Activated B cell treated with CpG ODN at 0.5 μM for 24 hours (primary cell): ENCODE measurements around the gene GABARAP. TPM values are rescaled to one million over a fixed set of nuclear protein-coding genes. Genes with fewer than 3 reads are reported as not detected.
A peak's percentile ranks its signal among the peaks of the same experiment; 100 is the strongest.

Experiments
- ATAC-seq: fragments of 200-7000 bp; cut with Tn5 transposase; one replicate; pipeline ENCODE4 v1.10.0; 2021; ENCODE audit warnings: low read depth, mild to moderate bottlenecking, moderate library complexity
- CTCF ChIA-PET: fragments of 350-600 bp; sonication (Branson Sonifier 250); formaldehyde crosslinking; loops from one replicate; lab custom pipeline; 2021; ENCODE audit warnings: antibody characterized with exemption; lab: Charles Lee
- POLR2A ChIA-PET: fragments of 350-600 bp; sonication (Branson Sonifier 250); formaldehyde crosslinking; loops from one replicate; lab custom pipeline; 2021; ENCODE audit warnings: antibody characterized with exemption; lab: Charles Lee
- DNase-seq: peaks from one replicate; pipeline ENCODE4 v3.0.0; 2022
- H3K27ac Mint-ChIP-seq: one replicate; pipeline ENCODE4 v1.8.0; 2020; ENCODE audit warnings: mixed read lengths
- H3K27me3 Mint-ChIP-seq: one replicate; pipeline ENCODE4 v1.8.0; 2021; ENCODE audit warnings: mixed read lengths
- H3K36me3 Mint-ChIP-seq: one replicate; pipeline ENCODE4 v1.8.0; 2021; ENCODE audit warnings: low read depth, mixed read lengths
- H3K4me1 Mint-ChIP-seq: one replicate; pipeline ENCODE4 v1.8.0; 2021; ENCODE audit warnings: mixed read lengths
- H3K4me3 Mint-ChIP-seq: one replicate; pipeline ENCODE4 v1.8.0; 2020; ENCODE audit warnings: mild to moderate bottlenecking, mixed read lengths
- H3K9me3 Mint-ChIP-seq: one replicate; pipeline ENCODE4 v1.8.0; 2020; ENCODE audit warnings: mixed read lengths
- CTCF ChIP-seq: fragments of 200-600 bp; IDR thresholded peaks from one replicate; pipeline ENCODE4 v1.8.0; 2022; ENCODE audit warnings: antibody characterized with exemption, mild to moderate bottlenecking
- intact Hi-C: fragments of 100-400 bp; cut with micrococcal nuclease; formaldehyde crosslinking; loops from one replicate; pipeline ENCODE4 v1.15.1; 2024
- total RNA-seq: library from RNA; stranded (reverse); gene quantifications from 2 replicates; pipeline ENCODE4 v1.2.3, GENCODE V29; 2022

Gene GABARAP
- total RNA-seq, 1 donor from 2014 or later: 291 TPM

GRCh38 chr17:7266784-7267183 lies 24.5 kb upstream of the GABARAP start:
- Mint-ChIP-seq H3K27ac (no peak overlapping the region), H3K4me1 (peaks cover 19% of the 10 kb centered on the region), H3K9me3 (no peaks in the 10 kb centered on the region), H3K27me3 (peaks cover 19% of the 10 kb centered on the region), H3K4me3 (no peak overlapping the region), H3K36me3 (no peaks in the 10 kb centered on the region)
- intact Hi-C loops: no loop called here
- POLR2A ChIA-PET: interaction anchor here (0.6 to 1.5 kb wide), 2 partner anchors 30 to 134 kb away, joined by 3 to 5 read pairs; no protein-coding TSS in a partner anchor
- CTCF ChIA-PET: interaction anchor here (1.1 kb wide), 1 partner anchor 13 kb away, joined by 3 read pairs; no protein-coding TSS in a partner anchor
- no peak for ATAC-seq
- no peak for TF ChIP-seq CTCF
- no peak for DNase-seq

GRCh38 chr17:7263801-7264078 lies 21.5 kb upstream of the GABARAP start:
- Mint-ChIP-seq H3K9me3 (no peaks in the 10 kb centered on the region), H3K36me3 (peaks cover 7% of the 10 kb centered on the region), H3K4me1 (peaks cover 29% of the 10 kb centered on the region), H3K27ac (no peak overlapping the region), H3K4me3 (peak overlapping the region; percentile 77), H3K27me3 (peaks cover 17% of the 10 kb centered on the region)
- ChIA-PET CTCF (interaction anchor here (1.0 kb wide), 1 partner anchor 32 kb away, joined by 3 read pairs; no protein-coding TSS in a partner anchor), POLR2A (interaction anchor here (0.5 to 1.1 kb wide), 2 partner anchors 26 to 32 kb away, joined by 5 read pairs; no protein-coding TSS in a partner anchor)
- intact Hi-C loops: loop anchor here (5.0 kb wide), 1 partner anchor 34 kb away; no protein-coding TSS in a partner anchor
- ATAC-seq (no peak), DNase-seq (no peak)
- no peak for TF ChIP-seq CTCF

GRCh38 chr17:7262935-7263800 lies 20.9 kb upstream of the GABARAP start:
- H3K27me3 Mint-ChIP-seq: peaks cover 15% of the 10 kb centered on the region
- POLR2A ChIA-PET: interaction anchor here (0.5 to 1.1 kb wide), 2 partner anchors 26 to 31 kb away, joined by 5 read pairs; no protein-coding TSS in a partner anchor
- intact Hi-C loops: loop anchor here (5.0 kb wide), 1 partner anchor 34 kb away; no protein-coding TSS in a partner anchor
- H3K9me3 Mint-ChIP-seq: no peaks in the 10 kb centered on the region
- ATAC-seq: peak; percentile 19
- H3K27ac Mint-ChIP-seq: peak overlapping the region; percentile 30
- peaks cover 13% of the 10 kb centered on the region for H3K36me3 Mint-ChIP-seq
- DNase-seq: no peak
- CTCF ChIA-PET: interaction anchor here (1.0 kb wide), 2 partner anchors 33 to 42 kb away, joined by 3 read pairs; no protein-coding TSS in a partner anchor
- peaks cover 29% of the 10 kb centered on the region for H3K4me1 Mint-ChIP-seq
- peak overlapping the region; percentile 77 for H3K4me3 Mint-ChIP-seq
- TF ChIP-seq CTCF: no peak

GRCh38 chr17:7262192-7262934 lies 20.1 kb upstream of the GABARAP start, which contains the start of gene CLDN7:
Gene CLDN7, minus strand, starts transcription at chr17:7262478. Its CDS starts 435 bp downstream, at chr17:7262043.
- Mint-ChIP-seq H3K4me1 (peaks cover 29% of the 10 kb centered on the region), H3K27ac (peak within 1 kb of the TSS; percentile 76), H3K9me3 (no peaks in the 10 kb centered on the region), H3K36me3 (peaks cover 16% of the 10 kb centered on the region), H3K4me3 (peak within 1 kb of the TSS; percentile 77), H3K27me3 (peaks cover 15% of the 10 kb centered on the region)
- no peak for TF ChIP-seq CTCF
- POLR2A ChIA-PET: interaction anchor here (0.9 to 1.0 kb wide), 2 partner anchors 20 to 43 kb away, joined by 4 read pairs; partner anchors contain the start of gene GABARAP
- intact Hi-C loops: loop anchor here (5.0 kb wide), 1 partner anchor 35 kb away; no protein-coding TSS in a partner anchor
- ATAC-seq (no peak), DNase-seq (peak; percentile 22)
- CTCF ChIA-PET: interaction anchor here (1.0 kb wide), 1 partner anchor 42 kb away, joined by 3 read pairs; no protein-coding TSS in a partner anchor
